ENCODE results near the gene B3GLCT.
"Not testable (repeated sequence)": the region's sequence is repeated elsewhere in the genome, so short reads cannot be mapped to it uniquely, and the experiment has no call there.

The B3GLCT gene

GRCh38 chr13:31286930-31287329 lies 87.2 kb downstream of the B3GLCT start:
- DNase-seq: no peak

GRCh38 chr13:31301119-31301518 lies 101.3 kb downstream of the B3GLCT start:
- DNase-seq: no peak

GRCh38 chr13:31310356-31310755 lies 110.6 kb downstream of the B3GLCT start:
- no peak for DNase-seq

GRCh38 chr13:31310786-31311185 lies 111.0 kb downstream of the B3GLCT start:
- DNase-seq: no peak

- no peak for DNase-seq
Observed at GRCh38 chr13:31311921-31312320, 112.1 kb downstream of the B3GLCT start.

- DNase-seq: no peak
Observed at GRCh38 chr13:31314961-31315360, 115.2 kb downstream of the B3GLCT start.

- no peak for DNase-seq
Observed at GRCh38 chr13:31320946-31321345, 121.2 kb downstream of the B3GLCT start.

- no peak for DNase-seq
Observed at GRCh38 chr13:31321457-31321856, 121.7 kb downstream of the B3GLCT start.

GRCh38 chr13:31322026-31322425 lies 122.3 kb downstream of the B3GLCT start:
- DNase-seq: no peak

- DNase-seq: no peak
Observed at GRCh38 chr13:31322702-31323405, 123.1 kb downstream of the B3GLCT start.

GRCh38 chr13:31327182-31327860 lies 127.5 kb downstream of the B3GLCT start:
- DNase-seq: no peak

GRCh38 chr13:31328549-31329235 lies 128.9 kb downstream of the B3GLCT start:
- no peak for DNase-seq

GRCh38 chr13:31330236-31330635 lies 130.5 kb downstream of the B3GLCT start:
- no peak for DNase-seq

- no peak for DNase-seq
Observed at GRCh38 chr13:31331068-31331467, 131.3 kb downstream of the B3GLCT start.

- DNase-seq: no peak
Observed at GRCh38 chr13:31334547-31334946, 134.8 kb downstream of the B3GLCT start.

GRCh38 chr13:31334994-31335557 lies 135.3 kb downstream of the B3GLCT start:
- no peak for DNase-seq

GRCh38 chr13:31339616-31340015 lies 139.8 kb downstream of the B3GLCT start:
- DNase-seq: not testable (repeated sequence)

- not testable (repeated sequence) for DNase-seq
Observed at GRCh38 chr13:31340848-31341247, 141.1 kb downstream of the B3GLCT start.

GRCh38 chr13:31346891-31347290 lies 147.1 kb downstream of the B3GLCT start:
- DNase-seq: no peak

GRCh38 chr13:31349156-31349555 lies 149.4 kb downstream of the B3GLCT start:
- no peak for DNase-seq

- no peak for DNase-seq
Observed at GRCh38 chr13:31350560-31350959, 150.8 kb downstream of the B3GLCT start.

GRCh38 chr13:31351376-31351775 lies 151.6 kb downstream of the B3GLCT start:
- no peak for DNase-seq

GRCh38 chr13:31352467-31352866 lies 152.7 kb downstream of the B3GLCT start:
- no peak for DNase-seq

GRCh38 chr13:31355001-31355400 lies 155.2 kb downstream of the B3GLCT start:
- DNase-seq: no peak

Measured in NCI-H524 treated with DMSO at 0.1 percent for 48 hours (cell line).